T-helper 22 cell (primary cell): ENCODE measurements around the gene RAI2.

Source experiments
- DNase-seq: peaks from one replicate; pipeline ENCODE4 v3.0.0-alpha.2; 2020; ENCODE audit warnings: low read depth

RAI2 gene

DNA sequence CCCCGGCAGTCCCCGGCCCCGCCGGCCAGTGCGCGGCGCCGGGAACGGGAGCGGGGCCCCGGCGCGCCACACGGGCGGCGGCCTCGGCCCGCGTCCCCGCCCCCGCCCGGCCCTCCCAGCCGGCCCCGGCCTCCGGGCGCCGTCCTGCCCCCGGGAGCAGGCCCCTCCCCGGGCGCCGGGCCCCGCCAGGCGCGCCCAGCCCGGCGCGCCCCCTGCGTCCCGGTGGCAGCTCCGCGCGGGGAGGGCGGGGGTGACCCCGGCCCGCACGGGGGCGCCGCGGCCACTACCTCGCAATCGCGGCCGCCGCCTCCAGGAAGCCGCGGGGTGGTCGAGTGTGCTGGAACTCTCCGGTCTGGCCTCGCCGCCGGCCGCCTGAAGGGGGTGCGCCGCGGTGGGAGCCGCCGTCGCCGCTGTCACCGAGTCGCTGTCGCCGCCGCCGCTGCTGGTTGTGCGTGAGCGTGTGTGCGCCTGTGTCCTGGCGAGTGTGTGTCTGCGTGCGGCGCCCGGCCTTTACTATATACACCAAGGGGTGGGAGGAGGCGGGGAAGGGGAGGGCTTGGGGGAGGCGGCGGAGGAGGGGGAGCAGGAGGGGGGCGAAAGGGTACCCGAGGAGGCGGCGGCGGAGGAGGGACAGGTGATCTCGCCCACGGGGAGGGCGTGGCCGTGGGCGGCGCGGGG is at the start of gene RAI2:
RAI2 (minus strand) TSS at position 488 of the 678 bp plus-strand sequence. CDS start 59,288 bp downstream, outside the sequence.
- peak; percentile 4 for DNase-seq

DNA sequence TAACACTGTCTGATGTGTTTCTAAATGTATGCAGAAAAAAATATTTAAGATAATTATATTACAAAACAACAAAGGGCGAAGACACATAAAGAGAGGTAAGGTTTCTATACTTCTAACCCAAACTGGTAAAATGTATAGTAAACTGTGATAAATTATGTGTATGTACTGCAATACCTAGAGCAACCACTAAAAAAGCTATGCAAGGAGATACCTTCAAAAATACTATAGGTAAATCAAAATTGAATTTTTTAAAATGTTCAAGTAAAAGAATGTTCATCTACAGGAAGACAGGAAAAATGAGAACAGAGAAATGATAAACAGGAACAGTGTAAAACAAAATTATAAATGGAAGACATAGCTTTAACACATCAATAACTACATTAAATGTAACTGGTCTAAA is 27.3 kb upstream of the RAI2 start:
- no peak for DNase-seq

DNA sequence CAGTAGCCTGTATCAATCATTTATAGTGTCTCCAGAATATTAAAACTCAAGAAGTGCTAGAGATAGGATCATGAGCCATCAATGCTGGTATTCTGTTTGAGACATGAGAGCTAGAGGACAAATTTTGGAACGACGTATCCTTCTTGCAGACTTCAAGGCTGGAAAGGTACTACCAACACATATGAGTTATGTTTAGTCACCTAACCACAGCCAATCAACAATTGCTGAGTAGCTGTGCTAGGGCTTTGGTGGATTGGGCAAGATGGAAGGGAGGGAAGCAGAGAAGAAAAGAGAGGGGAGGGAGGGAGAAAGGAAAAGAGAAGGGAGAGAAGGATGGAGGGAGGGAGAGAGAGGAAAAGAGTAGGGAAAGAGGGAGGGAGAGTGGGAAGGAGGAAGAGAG is 21.6 kb upstream of the RAI2 start:
- DNase-seq: no peak

DNA sequence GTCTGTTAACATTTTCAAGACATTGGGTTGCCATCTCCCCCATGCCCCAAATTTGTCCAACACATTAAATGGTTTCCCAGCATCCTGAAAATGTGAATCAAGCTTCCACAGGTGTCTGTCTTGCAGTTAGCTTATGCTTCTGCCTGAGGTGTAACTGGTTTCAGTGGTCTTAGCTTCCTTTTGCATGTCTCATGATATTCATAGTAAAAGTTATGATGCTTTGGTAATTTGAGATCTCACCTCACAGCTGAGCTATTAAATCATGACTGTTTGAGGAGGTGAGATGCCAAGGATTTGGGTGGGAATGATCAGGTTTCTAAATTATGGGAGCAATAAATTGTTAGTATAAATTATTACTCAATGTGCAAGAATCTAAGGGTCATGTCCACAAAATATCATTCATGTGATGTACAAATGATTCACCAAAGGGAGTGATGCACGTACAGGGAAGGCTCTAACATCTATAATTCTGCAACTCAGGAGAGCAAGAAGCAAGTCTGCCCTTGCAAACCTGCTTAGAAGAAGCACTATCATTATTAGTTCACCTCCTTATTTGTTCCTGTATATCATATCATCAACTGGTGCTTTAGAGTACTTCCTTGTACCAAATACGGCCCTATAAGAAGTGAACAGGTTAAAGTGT is 17.1 kb upstream of the RAI2 start:
- no peak for DNase-seq

DNA sequence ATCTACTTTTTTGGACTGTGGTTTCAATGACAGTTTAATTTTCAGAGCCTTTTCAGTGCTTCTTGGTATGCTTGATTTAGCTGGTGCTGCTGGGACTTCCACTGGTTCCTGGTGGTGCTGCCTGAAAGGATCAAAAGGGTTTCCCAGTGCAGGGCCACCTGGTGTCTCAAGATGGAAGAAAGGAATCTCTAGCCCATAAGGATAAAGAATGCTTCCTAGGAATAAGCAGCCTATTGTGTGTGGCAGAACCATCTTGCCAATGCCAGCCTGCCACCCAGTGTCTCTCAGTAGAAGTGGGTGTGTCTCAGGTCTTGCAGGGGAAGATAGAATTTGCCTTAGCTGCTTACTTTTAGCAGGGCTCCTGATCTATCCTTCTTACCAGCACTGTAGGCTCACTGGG is 15.0 kb upstream of the RAI2 start:
- DNase-seq: no peak

DNA sequence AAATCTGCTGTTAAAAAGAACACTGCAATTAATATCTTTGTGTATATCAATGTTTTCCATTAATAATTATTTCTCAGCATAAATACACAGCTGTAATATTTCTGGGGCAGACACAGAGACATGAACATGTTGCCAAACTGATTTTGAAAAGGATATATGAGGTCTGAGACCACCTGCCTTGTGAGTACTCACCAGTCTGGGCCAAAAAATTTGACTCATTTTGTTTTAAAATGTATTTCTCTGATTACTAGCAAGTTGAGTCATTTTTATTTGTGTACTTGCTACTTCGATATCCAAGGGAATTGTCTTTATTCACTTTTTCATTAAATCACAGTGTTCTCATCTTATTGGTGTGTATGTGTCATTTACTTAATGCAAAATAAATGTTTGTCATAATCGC is 8.5 kb upstream of the RAI2 start:
- DNase-seq: no peak

DNA sequence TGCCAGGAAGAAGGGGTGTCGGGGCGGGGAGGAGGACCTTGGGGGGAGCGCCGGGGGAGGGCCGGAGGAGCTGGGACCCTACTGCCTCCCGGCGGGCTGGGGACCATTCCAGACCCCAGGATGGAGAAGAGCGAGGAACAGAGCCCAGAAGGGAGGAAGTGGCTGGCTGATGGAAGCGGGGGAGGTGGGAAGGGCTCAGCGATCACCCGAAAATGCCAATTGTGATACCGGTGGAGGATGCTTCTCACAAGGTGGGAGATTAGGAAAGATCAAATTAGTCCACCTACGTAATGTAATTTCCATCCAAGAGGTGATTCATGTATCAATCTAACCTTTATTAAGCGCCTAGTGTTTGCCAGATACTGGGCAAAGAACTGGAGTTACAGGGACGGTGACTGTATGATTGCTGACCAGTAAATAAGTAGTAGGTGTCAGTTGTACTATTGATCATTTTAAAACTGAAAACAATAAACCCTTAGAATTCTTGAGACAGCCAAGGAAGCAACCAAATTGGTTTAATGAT is 452 bp upstream of the RAI2 start:
- DNase-seq: no peak

DNA sequence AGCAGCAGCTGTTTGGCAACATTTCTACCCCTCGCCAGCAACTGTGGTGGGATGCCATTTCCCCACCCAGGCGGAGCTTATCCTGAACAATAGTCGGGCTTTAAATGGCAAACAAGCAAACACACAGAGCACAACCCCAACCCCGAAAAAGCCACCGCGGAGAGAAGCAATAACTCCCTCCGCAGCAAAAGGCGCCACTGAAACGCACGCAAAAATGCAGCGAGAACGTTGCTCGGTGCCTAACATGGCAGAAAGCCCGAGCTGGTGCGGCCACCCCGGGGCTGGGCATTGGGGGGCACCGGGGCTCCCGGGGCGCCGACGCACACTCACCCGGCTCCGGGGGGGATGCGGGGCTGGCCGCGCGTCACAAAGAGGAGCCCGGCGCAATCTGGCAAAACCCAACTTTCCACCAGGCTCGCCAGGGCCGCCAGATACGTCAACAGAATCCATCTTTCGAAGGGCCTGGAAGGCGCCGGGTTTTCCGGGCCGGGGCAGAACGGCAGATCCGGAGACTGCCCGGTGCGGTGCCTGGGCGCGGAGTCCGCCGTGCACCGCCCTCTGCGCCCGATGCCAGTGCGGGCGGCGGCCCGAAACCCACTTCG is 818 bp downstream of the RAI2 start:
- no peak for DNase-seq

DNA sequence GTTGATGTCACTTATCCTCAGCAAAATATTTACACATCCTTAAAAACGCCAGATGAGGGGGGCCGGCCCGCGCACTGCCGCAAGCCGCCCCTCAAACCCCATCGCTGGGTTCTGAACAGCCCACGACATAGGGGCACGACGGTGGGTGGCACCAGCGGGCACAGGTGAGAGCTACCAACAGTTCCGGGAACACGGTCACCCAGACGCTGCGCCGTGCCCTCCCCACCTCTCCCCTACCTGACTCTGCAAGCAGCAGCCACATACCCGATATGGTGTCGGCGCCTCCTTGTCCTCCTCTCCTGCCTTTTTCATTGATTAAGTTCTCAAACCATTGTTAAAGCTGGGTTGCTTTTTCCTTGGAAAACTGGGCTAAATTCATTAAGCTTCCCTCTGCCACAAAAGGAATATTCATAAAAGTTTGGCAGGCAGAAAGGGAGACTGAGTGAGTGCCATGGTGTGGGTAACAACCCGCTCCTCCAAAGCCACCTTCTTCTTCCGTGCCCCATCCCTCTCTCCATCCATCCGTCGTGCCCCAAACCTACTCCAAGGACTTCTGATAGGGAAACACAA is 1.4 kb downstream of the RAI2 start:
- DNase-seq: no peak

DNA sequence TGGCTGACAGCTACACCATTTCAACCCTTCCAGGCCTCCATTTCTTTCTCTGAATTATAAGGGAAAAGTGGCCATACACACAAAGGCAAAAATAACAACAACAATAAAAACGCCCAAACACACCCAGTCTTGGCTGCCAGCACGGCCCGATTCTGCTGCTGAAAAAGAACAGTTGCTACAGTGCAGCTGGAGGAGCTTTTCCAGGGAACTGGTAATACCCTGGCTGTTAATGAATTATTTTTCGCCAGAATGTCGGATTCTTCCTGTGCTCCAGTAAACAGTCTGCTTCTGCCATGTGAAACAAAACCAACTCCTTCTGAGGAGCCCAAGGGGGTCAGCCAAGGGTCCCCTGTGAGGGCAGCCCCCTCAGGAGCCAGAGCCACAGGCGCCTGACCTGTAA is 6.6 kb downstream of the RAI2 start:
- DNase-seq: no peak

DNA sequence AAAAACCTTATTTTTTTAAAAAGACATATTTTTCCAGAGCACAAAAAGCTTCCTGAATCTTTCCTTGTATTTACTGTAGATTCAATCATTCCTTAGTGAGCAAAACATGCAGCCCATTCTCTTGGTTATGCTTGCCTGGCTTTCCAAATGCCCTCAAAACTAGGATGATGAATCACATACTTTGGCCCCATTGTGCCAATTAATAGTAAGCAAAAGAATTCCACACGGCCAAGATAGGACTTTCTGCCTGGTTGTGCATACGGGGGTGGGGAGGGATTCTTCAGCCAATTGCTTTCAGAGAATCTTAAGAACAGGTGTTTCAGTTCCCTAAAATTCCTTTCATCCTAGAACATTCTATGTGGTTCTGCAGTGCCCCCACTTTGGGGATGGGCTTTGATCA is 7.0 kb downstream of the RAI2 start:
- DNase-seq: no peak

DNA sequence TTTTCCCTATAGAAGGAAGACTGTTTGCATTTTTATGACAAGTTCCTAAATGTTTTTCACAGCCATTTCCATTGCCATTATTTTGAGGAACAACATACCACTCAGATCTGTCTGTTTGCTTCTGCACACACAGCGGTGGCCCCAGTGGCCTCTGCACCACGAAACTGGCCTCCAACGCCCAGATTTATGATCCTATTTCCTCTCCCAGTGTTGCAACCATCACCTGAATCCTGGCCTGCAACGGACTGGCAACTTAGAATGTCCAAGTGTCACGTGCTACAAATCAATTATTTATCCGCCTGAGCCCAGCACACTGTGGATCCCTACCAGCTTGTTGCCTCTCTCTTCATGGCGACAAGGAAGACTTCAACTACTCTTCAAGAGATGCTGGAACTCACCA is 9.2 kb downstream of the RAI2 start:
- DNase-seq: no peak

DNA sequence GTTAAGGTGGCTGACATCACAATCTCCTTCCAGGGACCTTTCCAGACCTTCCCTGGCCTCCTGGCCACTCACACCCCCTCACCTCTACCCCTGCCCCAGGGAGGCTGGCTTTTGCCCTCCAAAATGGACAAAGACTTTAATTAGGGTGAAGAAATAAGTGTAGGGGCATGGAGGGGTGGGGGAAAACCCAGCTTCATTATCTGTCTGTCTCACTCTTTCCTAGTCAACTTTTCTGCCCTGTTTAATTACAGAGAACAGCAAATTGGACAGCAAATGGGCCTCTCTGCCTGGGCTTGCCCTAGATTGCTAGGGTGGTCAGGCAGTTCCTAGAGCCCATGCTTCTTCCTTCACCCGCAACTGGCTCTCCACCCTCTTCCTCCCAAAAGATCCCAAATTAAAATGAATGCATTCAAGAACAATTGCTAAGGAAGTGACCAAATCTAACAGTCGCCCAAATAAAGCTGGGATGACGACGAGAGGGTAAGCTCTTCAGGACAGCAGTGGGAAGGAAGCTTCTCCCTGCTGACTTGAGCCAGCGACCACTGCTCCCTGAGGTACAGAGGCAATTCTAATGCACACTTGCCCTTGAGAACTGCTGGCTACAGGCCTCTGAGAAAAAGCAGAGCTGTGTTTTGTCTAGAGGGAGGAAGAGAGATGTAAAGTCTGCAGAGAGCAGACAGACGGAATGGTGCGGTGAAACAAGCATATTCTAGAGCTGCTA is 12.4 kb downstream of the RAI2 start:
- no peak for DNase-seq

DNA sequence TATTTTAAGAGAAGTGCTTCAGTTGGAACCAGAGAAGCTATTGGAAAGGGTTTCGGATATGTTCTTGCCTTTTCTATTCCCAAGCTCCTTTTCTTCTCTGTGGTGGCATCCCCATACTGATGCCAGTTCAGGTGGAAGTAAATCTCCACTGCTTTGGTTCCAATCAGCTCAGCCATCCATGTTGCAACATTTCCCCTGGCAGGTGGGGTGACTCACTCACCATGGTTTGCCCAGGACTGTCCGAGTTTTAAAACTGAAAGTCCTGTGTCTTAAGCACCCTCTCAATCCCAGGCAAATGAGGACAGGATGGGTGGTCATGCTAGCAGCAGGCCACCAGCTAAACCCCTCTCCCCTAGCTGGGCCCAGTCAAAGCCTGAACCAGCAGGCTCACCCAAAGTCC is 15.1 kb downstream of the RAI2 start:
- no peak for DNase-seq

DNA sequence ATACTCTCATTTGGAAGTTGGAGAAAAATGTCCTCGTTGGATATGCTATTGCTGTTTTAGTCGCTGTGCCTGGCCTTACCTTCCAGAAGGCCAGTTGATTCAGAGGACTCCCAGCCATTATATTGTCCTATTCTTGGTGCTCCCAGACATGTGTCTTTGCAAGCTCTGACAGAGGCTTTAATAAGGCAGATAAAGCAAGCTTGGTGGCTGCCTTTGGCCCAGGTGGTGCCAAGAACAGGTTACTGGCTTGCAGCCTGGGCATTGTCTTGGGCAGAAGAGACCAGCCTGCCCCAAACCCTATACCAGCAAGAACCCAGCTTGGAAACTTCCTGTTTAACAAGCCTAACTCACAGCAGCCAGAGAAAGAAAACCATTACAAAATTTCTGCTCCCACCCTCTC is 16.9 kb downstream of the RAI2 start:
- DNase-seq: no peak

DNA sequence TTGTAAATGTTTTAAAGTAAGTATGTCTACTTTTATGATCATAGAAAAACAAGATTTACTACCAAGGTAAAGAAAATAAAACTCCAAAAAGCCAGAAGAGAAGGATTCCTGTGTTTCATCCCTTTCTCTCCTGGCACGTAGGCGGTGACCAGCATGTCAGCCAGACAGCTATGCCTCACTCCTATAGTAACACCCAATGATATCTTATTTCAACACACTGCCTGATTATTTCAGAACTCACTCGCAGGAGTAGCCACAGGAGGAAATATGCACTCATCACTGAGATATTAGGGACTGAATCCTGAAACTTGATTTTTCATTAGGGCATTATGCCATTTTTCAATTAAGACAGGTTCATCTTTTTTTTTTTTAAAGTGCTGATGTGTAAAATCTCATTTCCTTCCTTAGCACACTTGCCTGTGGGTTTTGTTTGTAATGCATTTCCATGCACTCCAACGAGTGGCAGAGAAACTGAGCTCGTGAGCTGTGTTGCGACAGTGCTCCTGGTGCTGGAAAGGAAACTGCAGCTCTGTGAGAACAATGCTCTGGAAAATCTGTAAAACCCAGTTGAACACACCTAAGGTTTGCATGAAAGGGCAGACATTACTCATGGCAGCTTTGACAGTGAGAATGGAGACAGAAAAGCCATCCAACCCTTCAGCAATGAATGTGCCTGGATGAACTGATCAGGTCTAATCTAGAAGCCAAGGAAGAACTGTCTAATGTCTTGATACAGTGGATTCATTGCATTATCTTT is 18.2 kb downstream of the RAI2 start:
- DNase-seq: no peak

DNA sequence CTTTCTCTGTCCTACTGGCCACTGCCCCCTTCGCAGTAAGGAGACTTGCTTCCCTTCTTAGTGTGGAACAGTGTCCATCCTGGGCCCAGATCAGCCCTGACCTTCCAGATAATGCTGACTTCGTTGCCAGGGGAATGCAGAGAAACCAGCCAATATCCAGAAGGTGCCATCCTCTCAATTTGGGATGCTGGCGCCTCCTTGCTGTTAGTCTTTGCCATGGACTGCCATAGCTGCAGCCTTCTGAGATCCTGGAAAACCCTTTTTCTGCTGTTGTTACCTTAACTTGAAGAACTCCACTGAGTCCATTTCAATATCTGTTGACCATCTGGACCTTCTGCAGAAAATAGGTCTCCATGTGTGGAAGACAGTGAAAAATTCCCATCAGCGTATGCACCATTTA is 21.8 kb downstream of the RAI2 start:
- DNase-seq: no peak

DNA sequence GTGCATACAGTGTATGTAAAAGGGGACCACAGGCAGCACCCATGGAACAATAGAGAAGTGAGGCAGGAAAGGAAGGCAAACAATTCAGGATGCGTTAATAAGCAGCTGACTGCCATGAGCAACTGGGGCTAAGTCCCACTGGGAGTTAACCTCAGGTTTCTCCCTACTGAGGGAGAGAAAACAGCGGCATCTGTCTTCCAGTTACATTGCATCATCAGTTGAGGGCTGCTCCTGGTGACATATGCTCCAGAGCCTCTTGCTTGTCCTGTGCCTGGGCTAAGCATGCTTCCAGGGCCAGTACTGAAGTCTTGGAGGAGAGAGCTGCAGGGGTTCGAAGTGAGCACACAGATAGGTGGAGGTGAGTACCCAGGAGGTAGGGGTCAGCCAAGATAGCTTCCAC is 24.3 kb downstream of the RAI2 start:
- no peak for DNase-seq

DNA sequence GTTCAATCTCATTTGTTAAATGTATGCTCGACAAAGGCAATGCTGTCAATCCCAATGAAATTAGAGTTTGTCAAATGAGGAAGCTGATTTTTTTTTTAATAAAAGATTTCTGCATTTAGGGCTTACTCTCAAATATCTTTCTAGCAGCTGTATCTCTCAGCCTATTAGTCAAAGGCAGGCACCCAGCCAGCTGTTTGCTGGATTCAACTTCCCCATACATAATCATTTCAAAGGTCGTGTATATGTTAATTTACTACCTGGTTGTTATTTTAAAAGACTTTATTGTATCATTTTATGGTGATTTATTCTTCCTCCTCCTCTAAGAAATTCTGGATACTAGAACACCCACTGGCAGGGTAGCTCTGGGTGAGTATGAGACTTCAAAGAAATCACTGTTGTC is 27.1 kb downstream of the RAI2 start:
- DNase-seq: no peak

DNA sequence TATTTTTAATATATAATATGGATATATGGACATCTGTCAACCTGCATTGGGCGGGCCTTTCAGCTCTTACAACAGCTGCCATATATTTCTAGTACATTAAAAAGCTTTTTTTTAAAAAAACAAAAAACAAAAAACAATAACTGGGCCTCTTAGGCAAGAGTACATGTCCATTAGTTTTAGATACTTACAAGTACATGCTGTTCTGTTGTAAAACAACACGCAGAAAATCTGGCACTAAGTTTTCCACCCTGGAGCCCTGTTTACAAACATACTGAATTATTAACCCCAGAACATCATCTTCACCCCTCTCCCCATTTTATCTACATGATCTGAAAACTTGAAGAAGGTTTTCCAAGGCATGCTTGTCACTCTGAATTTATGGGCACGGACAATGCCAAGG is 29.8 kb downstream of the RAI2 start:
- DNase-seq: no peak

DNA sequence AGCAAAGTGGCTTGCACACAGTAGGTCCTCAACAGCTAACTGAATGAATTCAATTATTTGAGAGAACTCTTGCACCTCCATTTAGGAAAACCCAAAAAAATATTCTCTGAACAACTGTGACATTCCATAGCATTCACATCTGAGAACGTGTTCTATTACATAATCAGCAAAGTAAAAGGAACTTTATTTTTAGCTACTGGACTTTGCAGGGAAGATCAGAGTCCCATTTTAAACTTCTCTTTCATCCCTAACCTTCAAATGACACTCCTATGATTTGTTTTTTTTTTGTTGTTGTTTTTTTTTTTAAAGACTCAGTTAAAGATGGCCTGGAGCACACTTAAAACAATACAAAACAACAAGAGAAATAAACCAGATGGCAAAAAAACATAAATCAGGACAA is 30.9 kb downstream of the RAI2 start:
- DNase-seq: no peak

DNA sequence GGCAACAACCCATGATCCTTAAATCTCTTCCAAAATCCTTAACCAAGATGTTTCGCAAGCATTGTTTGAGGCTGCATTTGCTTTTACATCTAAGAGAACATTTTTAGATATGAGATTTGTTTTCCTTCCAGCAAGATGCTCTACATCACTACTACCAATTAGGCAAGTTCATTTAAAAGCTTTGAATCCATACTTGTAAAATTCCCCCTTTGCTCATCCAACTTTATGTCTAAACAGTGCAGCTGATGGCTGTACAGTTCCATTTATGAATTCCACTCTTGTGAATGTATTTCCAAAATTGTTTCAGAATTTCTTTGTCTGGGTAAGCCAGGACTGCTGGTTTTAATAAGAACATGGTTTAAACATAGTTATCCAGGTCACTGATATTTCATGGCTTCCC is 31.5 kb downstream of the RAI2 start:
- no peak for DNase-seq
